Esophagus (tissue), 2 donors: ENCODE measurements around the gene CTBP1. TPM values are rescaled to one million over a fixed set of nuclear protein-coding genes. Genes with fewer than 3 reads are reported as not detected.

Experiments
- H3K27ac ChIP-seq, 2 donors: one replicate each; pipeline ENCODE4 v1.5.1; 2013; ENCODE audit warnings: low read depth in 2 of 2, mild to moderate bottlenecking in 2 of 2, inconsistent platforms in 1 of 2, low read length in 1 of 2, moderate library complexity in 1 of 2
- H3K27me3 ChIP-seq, 2 donors: one replicate each; pipeline ENCODE4 v1.6.1; 2013; ENCODE audit warnings: low read length in 2 of 2, control low read depth in 1 of 2, mild to moderate bottlenecking in 1 of 2; ENCODE audit not compliant: insufficient read depth in 2 of 2, control insufficient read depth in 1 of 2
- H3K36me3 ChIP-seq, 2 donors: one replicate each; pipeline ENCODE4 v1.6.1; 2013; ENCODE audit warnings: low read length in 1 of 2; ENCODE audit not compliant: control insufficient read depth in 2 of 2, insufficient read depth in 2 of 2
- H3K4me1 ChIP-seq, 2 donors: one replicate each; pipeline ENCODE4 v1.6.1; 2013; ENCODE audit warnings: low read length in 1 of 2; ENCODE audit not compliant: control insufficient read depth in 2 of 2, insufficient read depth in 2 of 2
- H3K4me3 ChIP-seq, 2 donors: one replicate each; pipeline ENCODE4 v1.5.1; 2013; ENCODE audit warnings: low read length in 2 of 2, mild to moderate bottlenecking in 2 of 2, low read depth in 1 of 2, moderate library complexity in 1 of 2
- H3K9me3 ChIP-seq, 2 donors: one replicate each; pipeline ENCODE4 v1.6.1; 2013; ENCODE audit warnings: mild to moderate bottlenecking in 2 of 2, low read depth in 1 of 2, low read length in 1 of 2, moderate library complexity in 1 of 2; ENCODE audit not compliant: control insufficient read depth in 2 of 2, insufficient read depth in 1 of 2
- WGBS, 2 donors: extraction: QIAGEN DNeasy Blood & Tissue Kit; methylation state at CpG; one replicate each; pipeline ENCODE4 v1.1.7; 2013; 5-methylcytosine and 5-hydroxymethylcytosine counted together
- polyA plus RNA-seq, 2 donors: library from polyadenylated mRNA; stranded (reverse); fragments of 200-250 nt; gene quantifications; one replicate each; pipeline ENCODE4 v1.2.3, GENCODE V29; 2013
- donor health status: healthy with polysubstance abuse.
- donor health status: Bipolar disorder and iron deficiency.

CTBP1 gene
- polyA plus RNA-seq, 2 donors, result 71.7 to 87.2 TPM

DNA sequence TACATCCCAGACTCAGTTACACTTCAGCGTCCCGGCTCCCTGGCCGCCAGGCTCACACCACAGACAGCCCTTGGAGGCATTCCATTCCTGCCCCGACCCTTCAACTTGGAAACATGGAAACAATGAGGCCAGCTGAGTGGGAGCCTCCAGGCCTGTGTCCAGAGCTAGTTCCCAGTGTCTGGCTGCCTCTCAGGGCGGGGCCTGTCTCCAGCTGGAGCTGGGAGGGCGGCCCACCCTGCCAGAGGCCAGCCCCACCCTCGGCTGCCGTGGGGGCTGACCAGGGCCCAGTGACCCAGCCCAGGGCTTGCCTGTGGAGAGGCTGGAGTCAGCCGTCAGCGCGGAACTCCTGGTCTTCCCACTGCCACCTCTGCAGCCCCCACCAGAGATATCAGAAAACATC, 39.1 kb downstream of the CTBP1 start:
- Histone ChIP-seq H3K36me3 (peaks cover 3 to 35% of the 10 kb centered on the region in 2 donors), H3K27ac (peak overlapping the region; percentile 47 to 70), H3K27me3 (no peaks in the 10 kb centered on the region), H3K4me3 (no peak overlapping the region), H3K4me1 (peaks cover 16 to 35% of the 10 kb centered on the region in 2 donors), H3K9me3 (no peaks in the 10 kb centered on the region)
- 46 to 54% methylated on average over 11 of the region's 11 CpGs for WGBS, 2 donors

DNA sequence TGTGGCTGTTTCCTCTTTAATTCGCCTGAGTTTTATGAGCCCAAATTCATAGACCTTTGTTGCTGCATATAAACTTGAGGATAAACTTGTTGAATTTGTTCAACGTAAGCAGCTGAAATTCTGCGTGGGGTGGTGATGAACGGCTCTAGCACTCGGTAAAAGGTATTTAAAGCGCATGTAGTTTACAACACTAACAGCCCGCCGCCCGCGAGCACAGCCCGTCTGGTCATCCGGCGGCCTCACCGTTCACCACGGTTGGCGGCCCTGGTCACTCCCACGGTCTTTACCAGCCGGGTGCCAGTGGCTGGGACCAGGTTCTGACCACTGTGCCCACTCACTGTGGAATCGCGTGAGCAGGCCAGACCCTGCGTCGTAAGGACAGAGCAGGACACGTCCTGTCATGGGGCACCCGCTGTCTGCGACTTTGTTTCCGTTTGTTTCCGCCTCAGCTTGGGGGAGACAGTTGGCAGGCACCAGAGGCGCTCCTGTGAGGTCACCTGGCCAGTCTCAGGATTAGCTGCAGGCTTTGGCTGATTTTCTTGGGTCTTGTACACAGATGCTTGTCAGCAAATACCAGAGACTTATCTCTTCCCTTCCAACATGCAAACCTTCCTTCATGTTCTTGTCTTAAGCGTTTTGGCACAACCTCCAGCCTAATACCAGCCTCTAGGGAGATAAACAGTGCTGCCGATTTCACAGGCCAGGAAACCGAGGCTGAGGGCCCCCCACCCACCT, 39.8 kb downstream of the CTBP1 start:
- no peaks in the 10 kb centered on the region for H3K9me3 ChIP-seq
- H3K4me3 ChIP-seq, result no peak overlapping the region
- H3K27ac ChIP-seq, result peak overlapping the region; percentile 47 to 70
- H3K4me1 ChIP-seq, result peaks cover 14 to 31% of the 10 kb centered on the region in 2 donors
- peaks cover under 1 to 31% of the 10 kb centered on the region in 2 donors for H3K36me3 ChIP-seq
- WGBS, 2 donors, result 72 to 73% methylated on average over 31 of the region's 31 CpGs
- no peaks in the 10 kb centered on the region for H3K27me3 ChIP-seq

DNA sequence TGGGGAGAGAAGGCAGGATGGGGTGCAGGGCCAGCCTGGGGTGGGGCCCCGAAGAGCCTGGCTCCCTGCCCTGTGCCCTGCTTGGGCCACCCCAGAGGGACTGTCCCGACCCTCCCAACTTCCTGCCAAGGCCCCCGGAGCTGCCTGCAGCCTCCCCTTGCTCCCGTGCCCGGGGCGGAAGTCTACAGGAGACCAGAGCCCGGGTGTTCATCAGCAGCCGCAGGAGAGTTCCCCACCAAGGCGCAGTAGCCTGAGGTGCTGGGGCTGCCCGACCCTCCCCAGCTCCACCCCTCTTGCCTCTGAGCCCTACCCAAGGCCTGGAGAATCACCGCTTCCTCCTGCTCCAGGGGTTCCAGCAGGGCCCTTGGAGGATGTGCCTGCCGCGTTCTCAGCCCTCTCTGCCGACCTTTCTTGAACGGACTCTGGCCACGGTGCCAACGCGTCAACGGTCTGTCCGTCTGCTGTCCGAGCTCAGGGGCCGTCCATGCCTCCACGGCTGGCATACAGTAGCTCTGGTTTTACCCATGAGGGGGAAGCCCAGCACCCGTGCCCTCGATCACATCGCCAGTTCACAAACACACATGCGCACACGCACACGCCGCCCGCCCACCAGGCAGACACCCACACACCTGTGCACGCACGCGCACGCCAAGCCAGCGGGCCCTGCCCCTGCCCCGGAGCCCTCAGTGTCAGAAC, 40.5 kb downstream of the CTBP1 start:
- 61 to 63% methylated on average over 32 to 37 of the region's 37 CpGs for WGBS, 2 donors
- peaks cover 0 to 24% of the 10 kb centered on the region in 2 donors for H3K36me3 ChIP-seq
- no peak overlapping the region for H3K4me3 ChIP-seq

DNA sequence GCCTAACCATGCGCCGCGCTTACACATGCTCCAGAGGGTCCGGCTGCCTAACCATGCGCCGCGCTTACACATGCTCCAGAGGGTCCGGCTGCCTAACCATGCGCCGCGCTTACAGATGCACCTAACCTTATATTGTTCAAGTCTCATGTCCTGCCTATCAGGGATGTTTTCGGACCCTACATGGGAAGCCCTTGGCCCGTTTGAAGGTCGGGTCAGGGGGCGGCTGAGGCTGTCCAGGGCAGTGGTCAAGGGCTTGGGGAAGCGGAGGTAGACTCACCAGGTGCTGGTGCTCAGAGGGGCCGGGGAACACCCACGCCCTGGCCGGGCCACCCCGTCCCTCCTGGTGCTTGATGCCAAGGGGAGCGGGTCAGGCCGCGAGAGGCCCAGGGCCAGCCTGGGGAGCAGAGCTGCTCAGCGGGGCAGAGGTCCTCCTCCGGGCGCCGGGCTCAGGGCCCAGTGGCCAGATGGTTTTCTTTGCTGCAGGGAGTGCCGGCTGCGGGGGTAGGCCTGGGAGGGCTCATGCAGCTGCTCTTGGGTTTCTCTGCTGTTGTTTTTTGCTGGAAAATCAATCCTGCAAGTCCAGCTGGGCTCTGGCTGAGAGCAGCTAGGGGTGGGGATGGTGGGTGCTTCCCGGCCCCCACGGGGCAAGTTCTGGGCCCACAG, 41.2 kb downstream of the CTBP1 start:
- no peaks in the 10 kb centered on the region for H3K27me3 ChIP-seq
- no peaks in the 10 kb centered on the region for H3K9me3 ChIP-seq
- peak overlapping the region; percentile 45 for H3K27ac ChIP-seq
- peaks cover 14 to 28% of the 10 kb centered on the region in 2 donors for H3K4me1 ChIP-seq
- H3K4me3 ChIP-seq, result no peak overlapping the region
- WGBS, 2 donors, result 67 to 68% methylated on average over 23 to 28 of the region's 31 CpGs
- peaks cover 0 to 17% of the 10 kb centered on the region in 2 donors for H3K36me3 ChIP-seq

More for the DNA sequence above, 40.5 kb downstream of the CTBP1 start:
- H3K4me1 ChIP-seq, result peaks cover 14 to 29% of the 10 kb centered on the region in 2 donors
- no peaks in the 10 kb centered on the region for H3K27me3 ChIP-seq
- no peaks in the 10 kb centered on the region for H3K9me3 ChIP-seq
- H3K27ac ChIP-seq, result peak overlapping the region; percentile 45 to 53

DNA sequence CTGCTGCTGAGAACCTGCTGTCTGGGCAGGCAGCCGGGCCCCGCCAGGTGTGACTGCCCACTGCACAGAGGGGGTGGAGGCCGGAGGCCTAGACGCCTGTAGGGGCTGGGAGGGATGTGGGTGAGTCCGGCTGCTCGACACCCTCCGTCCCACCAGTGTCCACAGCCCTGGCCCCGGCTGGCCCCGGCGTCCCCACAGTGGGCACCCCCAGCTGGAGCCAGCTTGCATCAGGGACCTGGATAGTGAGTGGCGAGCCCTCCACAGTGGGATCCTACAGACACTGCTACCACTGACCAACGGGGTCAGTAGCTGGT, 41.8 kb downstream of the CTBP1 start:
- Histone ChIP-seq H3K27ac (no peak overlapping the region), H3K4me1 (peaks cover 14 to 28% of the 10 kb centered on the region in 2 donors), H3K9me3 (no peaks in the 10 kb centered on the region), H3K36me3 (peaks cover 0 to 12% of the 10 kb centered on the region in 2 donors), H3K27me3 (no peaks in the 10 kb centered on the region), H3K4me3 (no peak overlapping the region)
- WGBS, 2 donors, result 86 to 93% methylated on average over 12 of the region's 12 CpGs

DNA sequence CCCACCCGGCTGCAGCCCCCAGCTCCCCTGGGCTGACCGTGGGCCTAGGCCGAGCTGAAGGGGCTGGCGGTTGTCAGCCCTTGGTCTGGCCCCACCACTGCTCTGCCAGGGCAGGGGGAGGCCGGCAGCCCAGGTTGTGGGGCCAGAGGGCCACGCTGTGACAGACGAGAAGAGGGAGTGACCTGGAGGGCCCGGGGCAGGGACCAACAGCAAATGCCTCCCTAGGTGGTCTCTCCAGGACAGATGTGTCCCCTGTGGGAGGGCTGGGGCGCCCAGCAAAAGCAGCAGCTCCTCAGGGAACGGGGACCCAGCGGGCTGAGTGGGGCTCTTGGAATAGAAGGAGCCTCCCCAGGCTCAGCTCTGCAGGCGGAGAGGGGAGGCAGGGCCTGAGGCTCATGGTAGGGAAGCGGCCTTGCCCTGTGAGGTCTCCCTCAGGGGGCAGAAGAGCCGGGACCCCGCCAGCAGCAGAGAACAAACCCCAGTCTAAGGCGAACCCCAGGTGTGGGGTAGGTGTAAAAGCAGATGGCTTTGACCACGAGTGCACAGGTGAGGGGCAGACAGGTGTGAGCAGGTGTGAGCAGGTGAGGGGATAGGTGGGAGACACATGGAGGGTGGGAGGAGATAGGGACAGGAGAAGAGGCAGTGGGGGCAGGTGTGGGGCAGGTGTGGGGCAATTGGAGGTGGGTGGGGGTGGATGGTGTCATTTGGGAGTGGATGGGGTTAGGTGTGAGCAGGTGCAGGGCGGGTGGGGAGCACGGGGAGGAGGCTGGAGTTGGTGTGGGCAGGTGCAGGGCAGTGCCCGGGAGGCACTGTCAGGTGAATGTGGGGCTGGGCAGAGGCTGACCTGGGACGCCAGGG, 42.4 kb downstream of the CTBP1 start:
- peaks cover 0 to 9% of the 10 kb centered on the region in 2 donors for H3K36me3 ChIP-seq
- no peaks in the 10 kb centered on the region for H3K9me3 ChIP-seq
- 84 to 87% methylated on average over 18 to 21 of the region's 21 CpGs for WGBS, 2 donors
- H3K27me3 ChIP-seq, result no peaks in the 10 kb centered on the region
- H3K4me3 ChIP-seq, result no peak overlapping the region
- peaks cover 14 to 25% of the 10 kb centered on the region in 2 donors for H3K4me1 ChIP-seq
- H3K27ac ChIP-seq, result no peak overlapping the region

DNA sequence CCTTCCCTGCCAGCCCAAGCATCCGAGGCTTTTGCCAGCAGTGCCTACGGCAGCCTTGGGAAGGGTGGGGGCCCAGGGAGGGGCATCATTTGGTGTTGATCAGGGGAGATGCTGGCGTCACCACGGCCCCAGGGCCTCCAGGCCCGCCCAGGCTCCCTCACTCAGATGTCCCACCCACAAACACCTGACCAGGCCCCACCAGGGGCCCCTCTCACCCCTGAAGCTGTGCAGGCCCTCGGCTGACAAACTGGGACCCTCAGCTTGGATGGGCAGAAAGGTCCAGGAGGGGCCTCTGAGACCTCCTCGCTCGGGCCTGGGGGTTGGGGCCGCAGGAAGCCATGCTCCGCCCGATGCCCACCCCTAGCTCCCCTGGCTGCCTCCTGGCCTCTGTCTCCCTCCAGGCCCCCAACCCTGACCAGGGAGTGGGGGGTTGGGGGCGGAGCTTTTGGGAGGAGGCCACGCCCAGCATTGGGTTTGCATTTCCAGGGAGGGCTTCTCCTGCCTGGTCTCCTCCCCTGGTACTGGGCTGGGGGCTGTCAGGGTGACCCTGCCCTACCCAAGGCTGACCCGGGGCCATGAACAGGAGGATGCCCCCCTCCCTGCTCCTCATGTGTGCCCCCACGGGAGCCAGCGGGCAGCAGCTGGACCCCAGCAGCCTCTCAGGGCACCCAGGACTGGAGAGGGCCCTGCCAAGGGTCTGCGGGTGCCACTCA, 43.2 kb downstream of the CTBP1 start:
- no peak overlapping the region for H3K4me3 ChIP-seq
- WGBS, 2 donors, result 80 to 82% methylated on average over 15 to 17 of the region's 17 CpGs
- H3K36me3 ChIP-seq, result peaks cover 0 to 5% of the 10 kb centered on the region in 2 donors
- no peaks in the 10 kb centered on the region for H3K27me3 ChIP-seq
- no peaks in the 10 kb centered on the region for H3K9me3 ChIP-seq
- H3K4me1 ChIP-seq, result peaks cover 10 to 25% of the 10 kb centered on the region in 2 donors
- no peak overlapping the region for H3K27ac ChIP-seq

DNA sequence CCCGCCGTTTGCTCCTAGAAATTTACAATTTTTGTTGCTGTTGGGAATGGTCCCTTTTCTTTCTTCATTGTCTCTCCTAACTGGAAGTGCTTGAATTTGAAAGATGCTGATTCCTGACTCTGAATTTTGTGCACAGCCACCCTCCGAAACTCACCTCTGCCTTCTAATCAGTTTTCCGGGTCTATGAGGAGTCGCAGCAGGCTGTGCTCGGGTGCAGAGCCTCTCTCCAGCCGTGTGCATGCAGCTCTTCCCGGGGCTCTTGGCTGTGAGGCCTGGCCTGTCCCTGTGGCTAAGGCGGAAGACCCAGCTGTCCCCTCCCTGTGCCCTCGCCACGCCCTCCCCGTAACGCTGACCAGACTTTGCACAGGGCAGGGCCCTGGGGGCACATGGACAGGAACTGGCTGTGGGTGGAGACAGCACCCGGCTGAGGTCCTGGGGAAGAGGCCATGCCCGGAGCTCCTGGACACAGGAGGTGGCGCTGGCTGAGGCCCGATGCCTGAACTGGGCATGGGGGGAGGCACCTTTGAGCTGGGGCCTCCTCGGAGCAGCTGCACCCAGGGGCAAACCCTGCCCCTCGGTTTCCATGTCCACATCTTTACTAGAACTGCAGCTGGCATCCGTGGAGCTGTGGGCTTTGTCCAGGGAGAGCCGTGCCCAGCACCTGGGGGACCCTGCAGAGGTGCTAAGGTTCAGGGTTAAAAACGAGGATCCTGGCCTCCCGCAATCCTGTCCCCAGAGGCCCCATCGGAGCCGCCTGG, 43.9 kb downstream of the CTBP1 start:
- Histone ChIP-seq H3K4me3 (no peak overlapping the region), H3K9me3 (no peaks in the 10 kb centered on the region), H3K27me3 (no peaks in the 10 kb centered on the region), H3K4me1 (peaks cover 9 to 25% of the 10 kb centered on the region in 2 donors), H3K27ac (no peak overlapping the region), H3K36me3 (peaks cover 0 to 3% of the 10 kb centered on the region in 2 donors)
- 71 to 75% methylated on average over 25 of the region's 25 CpGs for WGBS, 2 donors
